Measurements from ENCODE around the gene PRC1. TPM values are rescaled to one million over a fixed set of nuclear protein-coding genes. Genes with fewer than 3 reads are reported as not detected.

Gene PRC1, protein sequence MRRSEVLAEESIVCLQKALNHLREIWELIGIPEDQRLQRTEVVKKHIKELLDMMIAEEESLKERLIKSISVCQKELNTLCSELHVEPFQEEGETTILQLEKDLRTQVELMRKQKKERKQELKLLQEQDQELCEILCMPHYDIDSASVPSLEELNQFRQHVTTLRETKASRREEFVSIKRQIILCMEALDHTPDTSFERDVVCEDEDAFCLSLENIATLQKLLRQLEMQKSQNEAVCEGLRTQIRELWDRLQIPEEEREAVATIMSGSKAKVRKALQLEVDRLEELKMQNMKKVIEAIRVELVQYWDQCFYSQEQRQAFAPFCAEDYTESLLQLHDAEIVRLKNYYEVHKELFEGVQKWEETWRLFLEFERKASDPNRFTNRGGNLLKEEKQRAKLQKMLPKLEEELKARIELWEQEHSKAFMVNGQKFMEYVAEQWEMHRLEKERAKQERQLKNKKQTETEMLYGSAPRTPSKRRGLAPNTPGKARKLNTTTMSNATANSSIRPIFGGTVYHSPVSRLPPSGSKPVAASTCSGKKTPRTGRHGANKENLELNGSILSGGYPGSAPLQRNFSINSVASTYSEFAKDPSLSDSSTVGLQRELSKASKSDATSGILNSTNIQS
- 6.2 and 52.8 TPM in 2 replicates for total RNA-seq (ENCODE audit: low replicate concordance)

DNA sequence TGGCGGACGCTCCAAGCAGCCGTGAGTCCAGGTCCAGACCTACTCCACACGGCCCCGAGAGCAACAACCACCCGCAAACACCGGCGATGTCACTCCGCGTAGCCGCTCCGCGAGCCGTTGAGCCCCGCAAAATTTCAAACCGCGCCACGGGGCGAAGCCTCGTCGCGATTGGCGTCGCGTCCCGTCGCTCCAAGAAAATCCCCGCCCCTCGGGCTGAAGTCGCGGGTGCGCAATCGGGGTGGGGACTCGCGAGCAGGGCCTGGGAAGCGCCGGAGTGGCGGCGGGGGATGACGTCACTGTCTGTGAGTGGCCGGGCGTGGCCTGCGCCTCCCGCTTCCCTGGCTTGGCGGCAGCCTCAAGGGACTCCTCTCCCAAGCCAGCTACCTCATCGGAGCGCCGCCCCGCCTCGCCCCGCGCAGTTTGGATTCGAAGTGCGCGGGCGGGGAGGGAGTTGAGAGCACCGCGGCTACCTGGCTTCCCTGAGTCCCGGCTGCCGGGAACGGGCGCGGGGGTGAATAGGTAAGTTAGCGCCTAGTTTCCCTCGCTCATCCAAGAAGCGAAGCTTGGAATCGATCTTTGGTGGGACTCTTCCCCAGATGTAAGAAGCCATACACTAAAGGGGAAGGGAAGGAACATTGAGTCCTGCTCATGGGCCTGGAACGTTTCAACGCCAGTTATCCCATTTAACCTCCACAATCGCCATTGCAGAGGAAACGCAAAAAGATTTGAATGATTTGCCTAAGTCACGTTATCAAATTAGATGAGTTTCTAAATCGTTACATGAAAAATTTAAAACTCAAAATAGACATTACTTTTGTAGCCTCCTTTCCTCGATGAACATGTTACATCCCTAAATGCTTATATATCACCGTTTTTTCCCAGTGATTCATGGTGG is at the start of gene PRC1:
TSS of gene PRC1 (minus strand) at position 119 of the 895 bp plus-strand sequence. CDS start at position 1, 118 bp downstream.

DNA sequence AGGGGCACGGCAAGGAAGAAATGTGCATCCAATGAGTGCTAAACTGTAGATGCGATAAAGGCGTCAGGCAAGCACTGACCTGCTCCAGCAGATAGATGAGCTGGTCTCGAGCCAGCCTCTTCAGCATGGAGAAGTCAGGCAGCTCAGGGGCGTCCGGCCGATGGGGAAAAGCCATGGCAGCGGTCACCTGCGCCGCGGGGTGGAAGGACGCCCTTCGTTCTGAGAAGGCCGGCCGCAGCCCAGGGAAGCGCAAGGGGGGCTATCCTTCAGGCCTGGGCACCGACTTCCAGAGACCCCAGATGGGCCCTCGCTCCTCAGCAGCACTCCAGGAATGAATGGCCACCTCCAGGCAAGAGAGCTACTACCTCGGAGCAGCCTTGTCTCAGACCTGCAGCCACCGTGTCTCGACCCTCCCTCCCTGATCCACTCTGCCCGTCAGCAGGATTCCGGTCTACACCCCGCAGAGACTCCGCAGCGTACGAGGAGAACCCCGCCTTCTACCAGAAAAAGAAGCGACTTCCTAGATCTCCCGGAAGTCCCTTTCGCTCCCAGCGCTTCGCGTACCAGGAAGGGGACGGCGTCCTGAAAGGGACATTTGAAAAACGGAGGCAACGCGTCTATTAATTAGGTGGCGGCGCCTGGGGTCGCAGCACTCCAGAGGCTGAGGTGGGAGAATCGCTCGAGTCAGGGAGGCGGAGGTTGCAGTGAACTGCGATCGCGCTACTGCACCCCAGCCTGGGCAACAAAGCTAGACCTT is 27.9 kb upstream of the PRC1 start, which contains the start of gene VPS33B:
TSS of gene VPS33B (minus strand) at position 520 of the 757 bp plus-strand sequence. CDS start at position 175, 345 bp downstream.

DNA sequence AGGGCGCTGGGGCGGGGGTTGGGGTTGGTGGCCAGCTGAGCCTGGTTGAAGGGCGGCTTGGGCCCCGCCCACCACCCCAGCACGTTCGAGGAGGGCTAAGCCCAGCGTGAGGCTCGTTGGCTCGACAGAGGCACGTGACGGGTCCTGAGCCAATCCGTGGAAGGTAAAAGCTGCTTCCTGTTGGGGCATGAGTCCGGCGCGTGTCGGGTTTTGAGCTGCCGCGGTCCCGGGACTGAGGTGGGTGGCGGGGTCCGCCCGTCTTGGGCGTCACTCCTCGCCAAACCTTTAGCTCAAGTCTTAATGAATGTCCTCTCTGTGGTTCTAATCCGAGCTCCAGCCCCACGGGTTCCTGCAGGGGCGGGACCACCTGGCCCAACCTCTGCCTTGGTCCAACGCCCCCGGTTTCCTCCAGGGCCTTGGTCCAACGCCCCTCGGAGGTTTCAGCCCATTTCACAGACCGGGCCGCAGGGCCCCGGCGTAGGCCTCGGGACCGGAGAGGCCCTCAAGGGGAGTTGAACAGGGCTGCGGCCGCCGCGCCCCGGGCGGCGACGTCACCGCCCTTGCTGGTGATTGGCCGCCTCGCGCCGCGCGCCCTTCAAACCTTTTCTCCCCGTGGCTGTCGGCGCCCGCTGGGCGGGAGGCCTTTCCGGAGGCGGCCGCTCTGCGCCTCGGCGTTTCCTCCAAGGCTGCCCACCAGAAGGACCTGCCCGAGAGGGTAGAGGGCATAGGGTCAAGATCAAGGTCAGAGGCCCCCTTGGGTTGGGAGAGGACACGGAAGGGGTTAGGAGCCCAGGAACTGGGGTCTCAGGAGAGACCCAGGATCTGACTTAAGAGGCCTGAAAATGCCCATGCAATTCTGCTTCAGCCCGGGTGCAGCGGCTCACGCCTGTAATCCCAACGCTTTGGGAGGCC is 39.4 kb downstream of the PRC1 start, which contains the start of gene RCCD1:
TSS of gene RCCD1 (plus strand) at position 173 of the 912 bp plus-strand sequence. CDS start 1,851 bp downstream, outside the sequence.

DNA sequence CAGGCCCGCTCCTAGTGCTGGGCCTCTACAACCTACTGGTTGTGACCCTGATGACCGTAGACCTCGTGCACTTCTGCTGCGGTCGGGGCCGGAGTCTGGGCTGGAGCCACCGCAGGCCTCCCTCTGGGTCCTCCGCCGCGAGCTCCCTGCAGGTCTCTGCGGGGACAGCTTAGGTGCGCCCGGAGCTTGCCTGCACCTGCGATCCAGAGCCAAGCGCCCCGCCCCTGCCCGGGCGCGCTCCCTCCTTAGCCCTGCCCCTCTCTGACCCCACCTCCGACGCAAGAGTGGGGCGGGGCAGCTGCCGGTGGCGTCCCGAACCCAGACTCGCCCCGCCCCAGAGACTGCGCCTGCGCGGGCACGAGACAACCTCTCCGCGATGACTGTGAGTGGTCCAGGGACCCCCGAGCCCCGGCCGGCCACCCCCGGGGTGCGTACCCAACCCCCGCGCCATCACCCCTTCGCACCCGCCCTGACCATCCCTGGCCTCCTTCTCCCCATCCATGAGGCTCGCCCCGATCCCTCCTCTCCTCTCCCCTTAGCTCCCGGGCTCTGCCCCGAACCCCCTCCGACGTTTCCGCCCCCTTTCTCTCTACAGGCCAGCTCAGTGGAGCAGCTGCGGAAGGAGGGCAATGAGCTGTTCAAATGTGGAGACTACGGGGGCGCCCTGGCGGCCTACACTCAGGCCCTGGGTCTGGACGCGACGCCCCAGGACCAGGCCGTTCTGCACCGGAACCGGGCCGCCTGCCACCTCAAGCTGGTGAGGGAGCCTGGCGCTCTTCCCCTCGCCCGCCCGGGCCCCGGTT is 59.2 kb downstream of the PRC1 start, which contains the start of gene UNC45A:
TSS of gene UNC45A (plus strand) at position 337 of the 803 bp plus-strand sequence. CDS start at position 377, 40 bp downstream.

DNA sequence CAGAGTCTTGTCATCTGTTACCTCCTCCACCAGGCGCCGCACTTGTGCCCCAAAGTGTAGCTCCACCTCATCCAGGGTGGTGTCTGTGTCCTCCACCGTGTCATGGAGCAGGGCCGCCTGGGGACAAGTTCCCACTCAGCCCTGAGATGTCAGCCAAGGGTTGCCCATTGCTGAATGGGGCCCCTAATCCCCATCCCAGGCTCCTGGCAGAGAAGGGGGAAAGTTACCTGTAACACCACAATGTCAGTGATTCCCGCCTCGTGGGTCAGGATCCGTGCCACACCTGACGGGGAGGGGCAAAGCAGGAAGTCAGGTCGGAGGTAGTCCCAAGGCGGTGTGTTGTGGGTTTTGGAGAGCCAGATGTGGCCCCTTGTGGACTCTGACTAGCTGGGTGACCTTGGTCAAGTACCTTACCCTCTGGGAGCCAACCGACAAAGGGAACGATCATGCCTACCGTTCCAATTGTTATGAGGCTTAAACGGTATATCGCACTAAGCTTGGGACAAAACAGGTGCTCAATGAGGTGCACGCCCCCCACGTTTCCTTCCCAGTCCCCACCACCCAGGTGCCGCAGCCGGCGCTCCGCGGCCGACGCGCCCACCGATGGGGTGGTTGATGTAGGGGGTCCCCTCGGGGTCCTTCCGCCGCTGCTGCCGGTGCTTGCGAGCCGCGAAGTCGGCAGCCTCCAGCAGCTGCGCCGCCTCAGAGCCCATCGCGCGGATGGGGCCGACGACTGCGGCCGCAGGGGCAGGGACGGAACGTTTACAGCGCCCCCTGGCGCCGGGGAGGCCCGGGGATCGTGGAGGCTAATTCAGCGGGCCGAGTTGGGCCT is 62.3 kb downstream of the PRC1 start, which contains the start of gene HDDC3:
TSS of gene HDDC3 (minus strand) at position 722 of the 832 bp plus-strand sequence. CDS start at position 713, 9 bp downstream.

Other genes starting within 250 kb of the PRC1 start
- gene FURIN, start 125.9 kb downstream of the PRC1 start, total RNA-seq (ENCODE audit: low replicate concordance), result 31.1 and 176 TPM in 2 replicates
- gene FES, start 110.0 kb downstream of the PRC1 start, total RNA-seq (ENCODE audit: low replicate concordance), result 26.2 and 43.3 TPM in 2 replicates
- 17.4 and 33.0 TPM in 2 replicates for gene MAN2A2, start 91.2 kb downstream of the PRC1 start, total RNA-seq (ENCODE audit: low replicate concordance)
- gene HDDC3, start 62.0 kb downstream of the PRC1 start, total RNA-seq (ENCODE audit: low replicate concordance), result 8.2 and 15.3 TPM in 2 replicates
- 96.9 and 159 TPM in 2 replicates for gene UNC45A, start 59.2 kb downstream of the PRC1 start, total RNA-seq (ENCODE audit: low replicate concordance)
- gene RCCD1, start 39.7 kb downstream of the PRC1 start, total RNA-seq (ENCODE audit: low replicate concordance), result 6.5 and 7.4 TPM in 2 replicates
- 6.3 and 11.7 TPM in 2 replicates for gene VPS33B, start 28.1 kb upstream of the PRC1 start, total RNA-seq (ENCODE audit: low replicate concordance)
- gene SV2B, start 105.7 kb upstream of the PRC1 start, total RNA-seq (ENCODE audit: low replicate concordance), result 0.12 TPM in 1 of 2 replicates, not detected in the other